Renal cortex interstitium (tissue), 11 donors: ENCODE measurements around the gene ARHGAP23. TPM values are rescaled to one million over a fixed set of nuclear protein-coding genes. Genes with fewer than 3 reads are reported as not detected.
A peak's percentile ranks its signal among the peaks of the same experiment; 100 is the strongest.
"Not testable (repeated sequence)": the region's sequence is repeated elsewhere in the genome, so short reads cannot be mapped to it uniquely, and the experiment has no call there.

Experiments used
- DNase-seq, 11 donors: peaks; one replicate each; pipeline ENCODE4 v3.0.0-alpha.2; 2013; ENCODE audit warnings: low read depth in 9 of 11, low spot score in 4 of 11; ENCODE audit errors: extremely low read depth in 1 of 11
- polyA plus RNA-seq, 3 donors: library from polyadenylated mRNA; unstranded; fragments of 120-200 nt; gene quantifications; one replicate each; pipeline ENCODE4 v1.2.1, GENCODE V29; 2013; ENCODE audit not compliant: insufficient read length in 3 of 3

The ARHGAP23 gene
- polyA plus RNA-seq, 3 donors: 51.3 to 60.8 (median 53.2) TPM

GRCh38 chr17:38501718-38502117 is 73.5 kb downstream of the ARHGAP23 start:
- DNase-seq: not testable (repeated sequence)

DNA sequence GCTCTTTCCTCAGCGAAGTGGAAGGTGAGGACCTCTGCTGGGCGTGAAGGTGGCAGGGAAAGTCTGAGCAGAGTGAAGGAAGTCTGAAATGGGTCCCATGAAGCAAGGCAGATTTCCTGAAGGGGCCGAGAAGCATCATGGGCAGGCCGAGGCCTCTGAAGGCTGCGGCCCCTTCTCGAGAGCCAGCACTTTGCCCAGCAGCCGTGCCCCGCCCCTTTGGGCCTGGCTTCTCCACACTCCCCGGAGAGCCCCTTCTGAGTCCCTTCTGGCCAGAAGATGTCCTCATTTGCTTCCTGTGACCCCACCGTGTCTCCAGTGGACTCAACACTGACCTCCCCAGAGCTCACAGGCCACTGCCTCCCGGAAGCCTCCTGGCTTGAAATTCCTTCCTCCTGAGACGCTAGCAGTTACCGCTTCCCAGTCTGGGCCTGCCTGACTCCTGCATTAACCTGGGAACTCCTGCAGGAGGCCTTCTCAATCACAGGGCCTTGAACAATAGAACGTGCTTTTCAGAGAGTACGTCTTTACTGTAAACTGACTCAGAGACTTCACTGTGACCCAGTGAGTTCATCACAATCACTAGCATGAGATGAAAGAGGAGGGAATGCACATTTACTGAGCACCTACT is 75.1 kb downstream of the ARHGAP23 start:
- DNase-seq: not testable (repeated sequence)

- no peak for DNase-seq
These were observed 76.0 kb downstream of the ARHGAP23 start for GRCh38 chr17:38504216-38504615.

- DNase-seq: no peak
These were observed 79.2 kb downstream of the ARHGAP23 start for GRCh38 chr17:38507436-38507835.

GRCh38 chr17:38507921-38508569 is 79.8 kb downstream of the ARHGAP23 start:
- no peak for DNase-seq

- DNase-seq: no peak
These were observed 80.3 kb downstream of the ARHGAP23 start for GRCh38 chr17:38508570-38508950.

DNA sequence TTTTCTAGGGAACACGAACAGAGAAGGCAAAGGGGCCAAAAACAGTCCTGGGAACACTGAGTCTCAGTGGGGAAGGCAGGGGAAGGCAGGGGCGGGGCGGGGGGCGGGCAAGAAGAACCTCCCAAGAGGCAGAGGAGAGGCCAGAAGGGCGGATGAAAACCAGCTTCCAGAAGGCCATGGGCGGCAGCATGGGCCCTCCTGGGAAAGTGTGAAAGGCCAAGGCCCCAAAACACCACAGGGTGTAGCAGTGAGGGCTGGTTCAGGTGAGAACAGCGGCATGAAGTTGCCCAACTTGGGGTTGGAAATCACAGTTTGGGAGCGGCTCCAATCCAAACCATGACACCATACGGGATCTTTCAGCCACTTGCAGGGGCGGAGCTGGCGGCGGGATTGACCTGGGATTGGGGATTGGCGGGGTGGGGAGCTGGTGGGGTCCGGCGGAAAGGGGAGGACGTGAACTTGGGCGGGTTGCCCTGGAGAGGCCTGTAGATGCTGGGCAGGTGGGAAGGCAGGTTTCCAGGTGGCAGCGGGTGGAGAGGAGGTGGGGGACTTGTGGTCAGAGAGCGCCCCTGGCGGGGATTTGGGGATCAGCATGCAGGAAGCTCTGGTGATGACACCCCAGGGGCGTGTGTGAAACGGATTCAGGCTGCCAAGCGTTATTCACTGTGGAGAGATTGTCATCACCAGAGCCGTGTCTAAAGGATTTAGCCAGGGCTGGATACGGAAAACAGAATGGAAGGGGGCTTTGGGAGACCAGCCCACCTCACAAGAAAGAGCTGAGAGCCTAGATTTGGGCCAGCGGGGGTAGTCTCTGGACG is 80.9 kb downstream of the ARHGAP23 start:
- DNase-seq: peak; percentile 68 to 81 (median 75)

- no peak for DNase-seq
These were observed 81.6 kb downstream of the ARHGAP23 start for GRCh38 chr17:38509772-38510420.

DNA sequence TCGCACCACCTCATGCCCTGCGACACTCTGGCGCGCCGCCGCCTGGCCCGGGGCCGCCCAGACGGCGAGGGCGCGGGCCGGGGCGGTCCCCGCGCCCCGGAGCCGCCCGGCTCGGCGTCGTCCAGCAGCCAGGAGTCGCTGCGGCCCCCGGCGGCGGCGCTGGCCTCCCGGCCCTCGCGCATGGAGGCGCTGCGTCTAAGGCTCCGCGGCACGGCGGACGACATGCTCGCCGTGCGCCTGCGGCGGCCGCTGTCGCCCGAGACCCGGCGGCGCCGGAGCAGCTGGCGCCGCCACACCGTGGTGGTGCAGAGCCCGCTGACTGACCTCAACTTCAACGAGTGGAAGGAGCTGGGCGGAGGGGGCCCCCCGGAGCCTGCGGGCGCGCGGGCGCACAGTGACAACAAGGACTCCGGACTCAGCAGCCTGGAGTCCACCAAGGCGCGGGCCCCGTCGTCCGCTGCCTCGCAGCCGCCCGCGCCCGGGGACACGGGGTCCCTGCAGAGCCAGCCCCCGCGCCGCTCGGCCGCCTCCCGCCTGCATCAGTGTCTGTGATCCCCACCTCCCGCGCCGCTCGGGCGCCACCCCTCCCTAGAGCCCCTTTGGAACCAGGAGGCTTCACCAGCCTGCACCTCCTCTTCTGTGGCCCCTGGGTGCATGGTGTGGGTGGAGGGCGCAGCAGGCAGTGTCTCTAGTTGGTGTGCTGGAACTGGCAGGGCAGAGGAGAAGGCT is 82.3 kb downstream of the ARHGAP23 start:
- DNase-seq: peak in 6 of 11 donors; percentile 24 to 62 (median 50)

DNA sequence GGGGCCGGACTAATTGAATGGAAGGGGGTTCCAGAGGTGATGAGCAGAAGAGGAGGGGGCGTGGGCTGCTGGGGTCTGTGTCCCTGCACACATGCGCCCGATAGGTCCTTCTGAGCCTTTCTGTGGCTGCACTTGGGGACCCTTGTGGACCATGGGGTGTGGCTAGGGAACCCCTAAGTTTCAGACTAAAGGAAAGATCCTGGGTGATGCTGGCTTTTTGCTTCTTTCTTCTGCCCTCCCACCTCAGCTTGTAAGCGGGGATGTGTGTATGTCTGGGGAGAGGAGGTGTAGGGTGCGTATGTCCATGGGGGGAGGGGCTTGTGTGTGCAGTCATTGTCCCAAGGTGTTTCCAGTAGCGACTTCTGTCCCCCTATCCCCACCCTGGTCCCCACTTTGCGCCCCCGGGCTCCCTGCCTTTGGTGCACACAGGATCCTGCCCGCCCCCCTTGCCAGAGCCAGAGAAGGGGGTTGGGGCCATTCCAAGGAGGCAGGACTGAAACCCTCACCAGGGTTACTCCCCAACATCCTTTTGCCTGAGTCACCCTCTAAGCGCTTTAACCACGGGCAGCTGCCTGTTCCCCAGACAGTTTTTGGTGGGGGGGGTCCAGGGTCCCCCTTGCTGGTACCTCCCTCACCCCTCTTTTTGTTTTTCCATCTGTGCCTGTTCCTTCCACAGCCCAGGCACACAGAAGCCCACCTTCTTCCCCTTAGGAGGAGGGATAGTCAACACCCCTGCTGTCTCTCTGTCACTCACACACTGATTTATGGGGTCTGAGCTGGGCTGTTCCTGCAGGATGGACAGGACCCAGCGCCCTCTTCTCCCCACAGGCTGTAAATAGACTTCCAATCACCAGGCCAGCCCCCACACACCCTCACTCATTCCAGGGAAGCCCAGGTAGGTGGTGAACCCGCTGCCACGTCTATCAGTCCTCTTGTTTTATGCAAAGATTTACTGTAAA is 83.2 kb downstream of the ARHGAP23 start:
- DNase-seq: no peak

GRCh38 chr17:38512473-38513058 is 84.3 kb downstream of the ARHGAP23 start:
- no peak for DNase-seq

GRCh38 chr17:38526526-38526925 is 98.3 kb downstream of the ARHGAP23 start:
- DNase-seq: not testable (repeated sequence)

- DNase-seq: not testable (repeated sequence)
These were observed 99.9 kb downstream of the ARHGAP23 start for GRCh38 chr17:38528141-38528540.

- not testable (repeated sequence) for DNase-seq
These were observed 102.6 kb downstream of the ARHGAP23 start for GRCh38 chr17:38530856-38531255.

GRCh38 chr17:38531761-38532160 is 103.5 kb downstream of the ARHGAP23 start:
- DNase-seq: not testable (repeated sequence)

- no peak for DNase-seq
These were observed 104.2 kb downstream of the ARHGAP23 start for GRCh38 chr17:38532451-38532850.

DNA sequence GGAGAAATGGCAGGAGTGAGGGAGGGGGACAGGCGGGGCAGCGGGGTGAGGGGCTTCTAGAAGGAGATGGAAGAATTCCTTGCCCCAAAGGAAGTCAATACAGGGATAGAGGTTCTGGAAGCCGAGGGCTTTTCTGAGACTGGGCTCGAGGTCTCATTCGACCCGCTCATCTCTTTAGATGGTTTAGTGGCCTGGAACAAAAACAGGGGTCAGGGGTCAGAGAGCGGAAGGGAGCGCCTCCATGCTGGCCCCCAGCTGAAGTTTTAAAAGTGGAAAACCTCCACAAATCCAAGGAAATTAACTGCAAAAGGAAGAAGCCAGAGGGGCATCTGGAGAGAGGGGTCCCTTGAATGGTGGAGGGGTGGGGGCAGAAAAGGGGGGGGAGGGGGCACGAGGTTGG is 105.0 kb downstream of the ARHGAP23 start:
- no peak for DNase-seq
